Trophoblast cell (in vitro differentiated cells and primary cell): ENCODE data around the gene CCDC142.

ENCODE experiments used
- DNase-seq, 2 donors: peaks; one replicate each; pipeline ENCODE4 v3.0.0-alpha.2; 2016
- H2AFZ ChIP-seq: 2 replicates; pipeline ENCODE4 v1.6.1; 2013; ENCODE audit warnings: low read length, moderate library complexity, mild to moderate bottlenecking; ENCODE audit not compliant: insufficient read depth, poor library complexity
- H2AK5ac ChIP-seq: 2 replicates; pipeline ENCODE4 v1.6.1; 2013; ENCODE audit warnings: mild to moderate bottlenecking, low read length
- H2BK120ac ChIP-seq: 2 replicates; pipeline ENCODE4 v1.6.1; 2013; ENCODE audit warnings: low read length, mild to moderate bottlenecking, moderate library complexity; ENCODE audit not compliant: insufficient read depth, poor library complexity
- H2BK12ac ChIP-seq: 2 replicates; pipeline ENCODE4 v1.6.1; 2013; ENCODE audit warnings: mild to moderate bottlenecking, low read length, moderate library complexity
- H2BK5ac ChIP-seq: 2 replicates; pipeline ENCODE4 v1.6.1; 2013; ENCODE audit warnings: low read length, low read depth, moderate library complexity, mild to moderate bottlenecking; ENCODE audit not compliant: poor library complexity
- H3K14ac ChIP-seq: 2 replicates; pipeline ENCODE4 v1.6.1; 2013; ENCODE audit warnings: mild to moderate bottlenecking, low read length
- H3K18ac ChIP-seq: 2 replicates; pipeline ENCODE4 v1.6.1; 2013; ENCODE audit warnings: mild to moderate bottlenecking, low read length
- H3K23ac ChIP-seq: 2 replicates; pipeline ENCODE4 v1.6.1; 2013; ENCODE audit warnings: low read length
- H3K27ac ChIP-seq: 2 replicates; pipeline ENCODE4 v1.5.1; 2013; ENCODE audit warnings: low read depth, mild to moderate bottlenecking, inconsistent platforms, low read length, moderate library complexity
- H3K27me3 ChIP-seq: 2 replicates; pipeline ENCODE4 v1.6.1; 2013; ENCODE audit warnings: inconsistent platforms, mild to moderate bottlenecking, low read length, moderate library complexity; ENCODE audit not compliant: insufficient read depth
- H3K36me3 ChIP-seq, 2 experiments: 1 replicate in 1 of 2; 2 replicates in 1 of 2; pipeline ENCODE4 v1.6.1; 2013; ENCODE audit warnings: low read length in 2 of 2, mild to moderate bottlenecking in 2 of 2, moderate library complexity in 1 of 2; ENCODE audit not compliant: insufficient read depth in 2 of 2, control insufficient read depth in 1 of 2
- H3K4ac ChIP-seq: 2 replicates; pipeline ENCODE4 v1.6.1; 2013; ENCODE audit warnings: low read depth, mild to moderate bottlenecking, low read length, moderate library complexity
- H3K4me1 ChIP-seq, 2 experiments: 1 replicate in 1 of 2; 2 replicates in 1 of 2; pipeline ENCODE4 v1.6.1; 2013; ENCODE audit warnings: low read length in 2 of 2, mild to moderate bottlenecking in 2 of 2, moderate library complexity in 1 of 2; ENCODE audit not compliant: insufficient read depth in 2 of 2, control insufficient read depth in 1 of 2
- H3K4me2 ChIP-seq: 2 replicates; pipeline ENCODE4 v1.6.1; 2013; ENCODE audit warnings: inconsistent platforms, mild to moderate bottlenecking, low read length, moderate library complexity
- H3K4me3 ChIP-seq: 2 replicates; pipeline ENCODE4 v1.5.1; 2013; ENCODE audit warnings: mild to moderate bottlenecking, low read depth, low read length, inconsistent platforms
- H3K79me1 ChIP-seq: one replicate; pipeline ENCODE4 v1.6.1; 2013; ENCODE audit warnings: low read length
- H3K79me2 ChIP-seq: 2 replicates; pipeline ENCODE4 v1.6.1; 2013; ENCODE audit warnings: low read length, mild to moderate bottlenecking; ENCODE audit not compliant: control insufficient read depth, insufficient read depth, poor library complexity
- H3K9ac ChIP-seq: 2 replicates; pipeline ENCODE4 v1.6.1; 2013; ENCODE audit warnings: mild to moderate bottlenecking, low read length
- H3K9me3 ChIP-seq: 2 replicates; pipeline ENCODE4 v1.6.1; 2013; ENCODE audit warnings: low read depth, mild to moderate bottlenecking, control low read depth, inconsistent platforms, low read length; ENCODE audit not compliant: insufficient read depth
- H4K12ac ChIP-seq: 2 replicates; pipeline ENCODE4 v1.6.1; 2013; ENCODE audit warnings: low read depth, mild to moderate bottlenecking, low read length, moderate library complexity
- H4K8ac ChIP-seq: 2 replicates; pipeline ENCODE4 v1.6.1; 2013; ENCODE audit warnings: low read depth, mild to moderate bottlenecking, low read length, moderate library complexity
- H4K91ac ChIP-seq: one replicate; pipeline ENCODE4 v1.6.1; 2013; ENCODE audit warnings: low read depth, mild to moderate bottlenecking, low read length, moderate library complexity
- WGBS: extraction: QIAGEN DNeasy Blood & Tissue Kit; methylation state at CpG from one replicate; pipeline ENCODE4 v1.1.7; 2013; ENCODE audit warnings: missing lambda C conversion rate; ENCODE audit not compliant: insufficient read length, insufficient coverage; ENCODE audit errors: extremely low coverage; 5-methylcytosine and 5-hydroxymethylcytosine counted together

Gene CCDC142

DNA sequence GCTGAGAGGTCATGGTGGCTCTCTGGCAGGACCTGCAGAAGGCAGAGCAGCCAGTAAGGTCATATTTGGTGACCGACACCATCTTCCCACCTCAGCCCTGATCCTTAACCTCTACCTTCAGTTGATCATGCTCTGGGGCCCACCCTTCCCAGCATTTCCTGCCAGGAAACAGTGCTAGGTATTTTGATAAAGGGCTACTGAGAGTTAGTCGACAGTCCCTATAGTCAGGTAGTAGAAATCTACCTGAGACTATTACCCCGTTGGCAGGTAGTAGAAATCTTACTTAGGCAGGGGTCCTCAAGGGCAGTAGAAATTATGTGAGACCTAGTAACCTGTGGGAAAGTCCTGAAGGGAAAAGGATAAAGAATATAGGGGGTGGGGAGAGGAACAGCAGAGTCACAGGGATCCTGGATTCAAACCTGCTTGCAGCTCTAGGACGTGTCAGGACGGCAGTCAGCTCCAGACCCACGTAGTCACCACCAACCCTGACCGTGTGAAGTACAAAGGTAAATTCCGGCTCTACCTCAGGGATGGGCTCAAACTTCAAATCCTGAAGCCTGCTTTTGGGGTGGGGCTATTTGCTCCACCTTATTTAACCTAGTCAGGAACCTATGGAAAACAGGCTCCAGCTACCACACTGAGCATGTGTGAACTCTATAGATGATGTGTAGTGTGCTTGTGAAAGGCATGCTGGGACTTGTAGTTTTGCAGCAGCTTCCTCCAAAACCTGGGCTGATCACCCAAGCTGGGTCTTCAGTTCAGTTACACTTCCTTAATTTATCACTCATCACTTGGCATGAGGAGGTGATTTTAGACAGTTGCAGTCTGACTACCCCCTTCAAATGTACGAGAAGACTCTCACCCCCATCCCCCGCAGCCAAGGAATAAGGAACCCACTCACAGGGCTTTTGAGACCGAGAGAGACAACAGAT lies 43.2 kb upstream of the CCDC142 start, which contains the start of gene DQX1:
TSS of gene DQX1 (minus strand) at position 515 of the 932 bp plus-strand sequence. CDS start at position 13, 502 bp downstream.
- H3K79me2 ChIP-seq, result peaks cover 13% of the 10 kb centered on the region
- no peak within 1 kb of the TSS for H3K4me2 ChIP-seq
- no peak within 1 kb of the TSS for H3K18ac ChIP-seq
- DNase-seq, result peak; percentile 72 to 75
- H3K4me3 ChIP-seq, result no peak within 1 kb of the TSS
- no peaks in the 10 kb centered on the region for H3K9me3 ChIP-seq
- no CpG with 5 or more reads among the region's 11 CpGs for WGBS
- H2BK12ac ChIP-seq, result no peak within 1 kb of the TSS
- H3K9ac ChIP-seq, result no peak within 1 kb of the TSS
- H2AK5ac ChIP-seq, result no peak within 1 kb of the TSS
- no peak within 1 kb of the TSS for H2AFZ ChIP-seq
- H3K4me1 ChIP-seq, result peaks cover 9 to 13% of the 10 kb centered on the region in 2 experiments
- no peak within 1 kb of the TSS for H4K12ac ChIP-seq
- H3K79me1 ChIP-seq, result peaks cover 11% of the 10 kb centered on the region
- H3K23ac ChIP-seq, result no peak within 1 kb of the TSS
- H4K91ac ChIP-seq, result no peak within 1 kb of the TSS
- peaks cover 20 to 28% of the 10 kb centered on the region in 2 experiments for H3K36me3 ChIP-seq
- H3K27me3 ChIP-seq, result no peaks in the 10 kb centered on the region
- H2BK120ac ChIP-seq, result no peak within 1 kb of the TSS
- H2BK5ac ChIP-seq, result no peak within 1 kb of the TSS
- H3K27ac ChIP-seq, result no peak within 1 kb of the TSS
- H4K8ac ChIP-seq, result peak within 1 kb of the TSS; percentile 26
- no peak within 1 kb of the TSS for H3K4ac ChIP-seq
- no peak within 1 kb of the TSS for H3K14ac ChIP-seq

- Histone ChIP-seq H2BK5ac (no peak overlapping the region), H4K91ac (no peak overlapping the region), H4K12ac (no peak overlapping the region), H3K27ac (no peak overlapping the region), H3K9ac (no peak overlapping the region), H2BK12ac (no peak overlapping the region), H3K18ac (no peak overlapping the region), H3K27me3 (no peaks in the 10 kb centered on the region), H4K8ac (no peak overlapping the region), H3K14ac (no peak overlapping the region), H3K36me3 (peaks cover 20 to 28% of the 10 kb centered on the region in 2 experiments), H3K79me2 (peaks cover 12% of the 10 kb centered on the region), H3K4me1 (peaks cover 3 to 7% of the 10 kb centered on the region in 2 experiments), H3K4ac (no peak overlapping the region), H3K4me3 (no peak overlapping the region), H3K23ac (no peak overlapping the region), H3K4me2 (no peak overlapping the region), H3K9me3 (no peaks in the 10 kb centered on the region), H2AFZ (no peak overlapping the region), H2AK5ac (no peak overlapping the region), H3K79me1 (peaks cover 9% of the 10 kb centered on the region), H2BK120ac (no peak overlapping the region)
- no CpG with 5 or more reads among the region's 10 CpGs for WGBS
- DNase-seq, result no peak
Measured at GRCh38 chr2:74524955-74525716, 42.3 kb upstream of the CCDC142 start.

DNA sequence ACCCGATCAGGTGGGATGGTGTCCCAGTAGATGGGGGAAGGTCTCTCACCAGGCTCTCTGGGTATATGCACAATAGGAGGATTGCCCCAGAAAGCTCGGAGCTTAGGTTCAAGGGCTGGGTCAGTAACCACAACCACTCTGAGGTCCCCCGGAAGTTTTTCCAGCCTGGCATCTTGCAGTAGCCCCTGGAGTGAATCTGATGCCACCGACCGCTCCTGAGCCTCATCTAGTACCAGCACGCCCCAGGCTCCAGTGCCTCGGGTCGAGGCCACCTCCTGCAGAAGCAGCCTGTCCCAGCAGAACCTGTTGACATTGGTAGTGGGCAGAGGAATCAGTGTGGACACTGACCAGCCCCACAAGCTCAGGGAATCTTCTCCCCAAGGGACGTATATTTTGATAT lies 41.2 kb upstream of the CCDC142 start:
- Histone ChIP-seq H3K27me3 (peaks cover 4% of the 10 kb centered on the region), H2BK120ac (no peak overlapping the region), H3K4ac (no peak overlapping the region), H2BK5ac (no peak overlapping the region), H3K18ac (no peak overlapping the region), H3K79me1 (peaks cover under 1% of the 10 kb centered on the region), H3K4me1 (peaks cover 3 to 7% of the 10 kb centered on the region in 2 experiments), H4K12ac (no peak overlapping the region), H2AK5ac (no peak overlapping the region), H3K36me3 (peaks cover 20 to 28% of the 10 kb centered on the region in 2 experiments), H3K9me3 (no peaks in the 10 kb centered on the region), H3K27ac (no peak overlapping the region), H2AFZ (no peak overlapping the region), H3K9ac (no peak overlapping the region), H3K4me3 (no peak overlapping the region), H3K23ac (no peak overlapping the region), H4K91ac (no peak overlapping the region), H3K14ac (no peak overlapping the region), H3K4me2 (no peak overlapping the region), H3K79me2 (peaks cover 4% of the 10 kb centered on the region), H2BK12ac (no peak overlapping the region), H4K8ac (no peak overlapping the region)
- no CpG with 5 or more reads among the region's 9 CpGs for WGBS
- no peak for DNase-seq

DNA sequence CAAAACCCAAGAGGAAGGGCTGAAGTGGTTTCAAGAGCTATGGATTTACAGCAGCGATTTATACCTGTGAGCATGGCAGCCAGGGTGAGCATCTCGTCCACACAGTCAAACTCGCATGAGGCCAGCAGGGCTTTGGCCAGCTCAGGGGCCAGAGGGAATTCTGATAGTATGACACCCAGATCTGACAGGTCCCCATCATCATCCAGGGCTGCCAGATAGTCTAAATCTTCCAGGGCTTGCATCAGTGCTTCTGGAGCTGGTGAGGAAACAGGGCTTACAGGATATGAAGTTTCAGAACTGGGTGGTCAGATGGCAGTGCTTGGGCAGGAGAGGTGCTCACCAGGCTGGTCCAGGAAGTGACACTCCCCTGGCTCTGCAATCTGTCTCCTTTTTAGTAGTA lies 39.7 kb upstream of the CCDC142 start:
- no peak for DNase-seq
- H3K79me1 ChIP-seq, result no peaks in the 10 kb centered on the region
- H4K8ac ChIP-seq, result no peak overlapping the region
- no peaks in the 10 kb centered on the region for H3K79me2 ChIP-seq
- no peak overlapping the region for H4K12ac ChIP-seq
- H3K4ac ChIP-seq, result no peak overlapping the region
- H3K23ac ChIP-seq, result no peak overlapping the region
- H3K4me2 ChIP-seq, result no peak overlapping the region
- no peak overlapping the region for H2AFZ ChIP-seq
- no peak overlapping the region for H2BK12ac ChIP-seq
- no peak overlapping the region for H2BK5ac ChIP-seq
- no peaks in the 10 kb centered on the region for H3K4me1 ChIP-seq
- peaks cover 13% of the 10 kb centered on the region for H3K27me3 ChIP-seq
- H3K9me3 ChIP-seq, result no peaks in the 10 kb centered on the region
- H3K36me3 ChIP-seq, result peaks cover 14 to 20% of the 10 kb centered on the region in 2 experiments
- WGBS, result no CpG with 5 or more reads among the region's 3 CpGs
- H3K18ac ChIP-seq, result no peak overlapping the region
- H2BK120ac ChIP-seq, result no peak overlapping the region
- H3K9ac ChIP-seq, result no peak overlapping the region
- H3K27ac ChIP-seq, result no peak overlapping the region
- H3K14ac ChIP-seq, result no peak overlapping the region
- no peak overlapping the region for H4K91ac ChIP-seq
- H3K4me3 ChIP-seq, result no peak overlapping the region
- H2AK5ac ChIP-seq, result no peak overlapping the region
